ENCODE measurements around the gene TMEM87A.

- TF ChIP-seq EGR1 (IDR thresholded peaks at IDR 0.05; ENCODE audit: borderline replicate concordance, low read depth, low read length) (no peak), JUND (IDR thresholded peaks at IDR 0.05; ENCODE audit: low read length) (no peak), TAF1 (IDR thresholded peaks at IDR 0.05; ENCODE audit: low read depth, low read length) (no peak), POLR2AphosphoS5 (IDR thresholded peaks at IDR 0.05; ENCODE audit: low read depth, low read length) (no peak), ATF2 (IDR thresholded peaks at IDR 0.05; ENCODE audit: low read length) (no peak), CTCF (IDR thresholded peaks at IDR 0.05; ENCODE audit: control extremely low read depth in 1 of 3, insufficient read depth in 1 of 3, low read depth in 1 of 3, low read length in 3 of 3) (no peak), EZH2 (IDR thresholded peaks at IDR 0.05; ENCODE audit: low read depth, low read length, severe bottlenecking) (no peak), GABPA (IDR thresholded peaks at IDR 0.05; ENCODE audit: borderline replicate concordance, insufficient read depth, low read length) (no peak), CEBPB (IDR thresholded peaks at IDR 0.05; ENCODE audit: low read depth, low read length) (no peak), RNF2 (IDR thresholded peaks at IDR 0.05; ENCODE audit: borderline replicate concordance, low read depth, low read length, missing control alignments, poor library complexity, severe bottlenecking) (no peak), RXRA (IDR thresholded peaks at IDR 0.05; ENCODE audit: insufficient read depth, low read depth, low read length) (no peak), SRF (IDR thresholded peaks at IDR 0.05; ENCODE audit: low read depth, low read length) (no peak), POLR2A (IDR thresholded peaks at IDR 0.05; ENCODE audit: control extremely low read depth in 1 of 2, low read depth in 2 of 2, low read length in 2 of 2) (no peak)
Observed at GRCh38 chr15:42314818-42315217, 41.6 kb upstream of the TMEM87A start.
